ENCODE results near the gene LRP1B. TPM values are rescaled to one million over a fixed set of nuclear protein-coding genes. Genes with fewer than 3 reads are reported as not detected.
"Not testable (repeated sequence)": the region's sequence is repeated elsewhere in the genome, so short reads cannot be mapped to it uniquely, and the experiment has no call there.

Gene LRP1B
- total RNA-seq, 1 donor from 2014 or later, result not detected

DNA sequence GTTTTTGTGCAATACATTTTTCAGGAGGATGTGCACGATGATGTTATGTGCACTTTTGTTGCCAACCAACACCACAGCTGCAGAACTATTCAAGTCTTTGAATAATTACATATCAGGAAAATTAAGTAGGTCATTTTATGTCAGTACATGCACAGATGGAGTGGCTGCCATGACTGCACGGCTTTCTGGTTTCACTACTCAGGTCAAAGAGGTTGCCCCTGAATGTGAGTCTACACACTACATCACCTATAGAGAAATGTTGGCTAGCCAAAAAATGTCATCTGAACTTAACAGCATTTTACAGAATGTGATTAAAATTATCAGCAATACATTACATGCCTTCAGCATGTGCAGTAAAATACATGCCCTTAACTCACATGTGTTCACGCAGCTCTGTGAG is 1713.3 kb downstream of the LRP1B start:
- no peak for TF ChIP-seq CTCF (IDR thresholded peaks at IDR 0.05)
- H3K36me3 Mint-ChIP-seq (ENCODE audit: low read depth), result no peaks in the 10 kb centered on the region
- ATAC-seq (ENCODE audit: low read depth) (no peak), DNase-seq (no peak)
- H3K27ac Mint-ChIP-seq, result no peak overlapping the region
- intact Hi-C loops (cut with micrococcal nuclease), result no loop called here
- H3K9me3 Mint-ChIP-seq, result peaks cover 6% of the 10 kb centered on the region
- CTCF ChIA-PET, result no interaction called here
- H3K27me3 Mint-ChIP-seq, result no peaks in the 10 kb centered on the region
- H3K4me3 Mint-ChIP-seq, result no peak overlapping the region
- H3K4me1 Mint-ChIP-seq, result no peaks in the 10 kb centered on the region
- POLR2A ChIA-PET, result no interaction called here

DNA sequence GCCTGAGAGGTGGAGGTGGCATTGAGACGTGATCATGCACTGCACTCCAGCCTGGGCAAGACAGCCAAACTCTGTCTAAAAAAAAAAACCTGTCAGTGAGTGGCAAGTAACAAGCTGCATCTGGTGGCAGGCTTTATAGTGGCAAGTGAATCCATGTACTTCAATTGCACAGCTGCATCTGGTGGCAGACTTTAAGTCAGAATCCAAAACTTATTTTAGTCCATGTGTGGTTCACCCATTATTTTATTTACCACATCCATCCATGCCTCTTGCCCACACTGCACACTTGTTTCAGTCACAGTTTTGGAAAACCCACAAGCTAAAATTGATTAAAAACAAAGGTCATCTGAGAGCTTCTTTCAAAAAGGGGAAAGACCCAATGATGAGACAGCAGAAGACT is 1714.2 kb downstream of the LRP1B start:
- Mint-ChIP-seq H3K36me3 (ENCODE audit: low read depth) (no peaks in the 10 kb centered on the region), H3K4me3 (no peak overlapping the region), H3K27ac (no peak overlapping the region), H3K9me3 (peaks cover 3% of the 10 kb centered on the region), H3K27me3 (no peaks in the 10 kb centered on the region), H3K4me1 (no peaks in the 10 kb centered on the region)
- DNase-seq (no peak), ATAC-seq (ENCODE audit: low read depth) (no peak)
- no peak for TF ChIP-seq CTCF (IDR thresholded peaks at IDR 0.05)
- ChIA-PET POLR2A (no interaction called here), CTCF (no interaction called here)
- intact Hi-C loops (cut with micrococcal nuclease), result no loop called here

- H3K27ac Mint-ChIP-seq; H3K4me1 Mint-ChIP-seq; H3K36me3 Mint-ChIP-seq (ENCODE audit: low read depth); ATAC-seq (ENCODE audit: low read depth); POLR2A ChIA-PET; DNase-seq; intact Hi-C loops (cut with micrococcal nuclease); CTCF ChIA-PET; H3K27me3 Mint-ChIP-seq; H3K9me3 Mint-ChIP-seq; H3K4me3 Mint-ChIP-seq: not testable (repeated sequence)
These were observed 1715.8 kb downstream of the LRP1B start for GRCh38 chr2:140415035-140415434.

- Mint-ChIP-seq H3K27ac (no peak overlapping the region), H3K27me3 (no peaks in the 10 kb centered on the region), H3K9me3 (no peaks in the 10 kb centered on the region), H3K36me3 (ENCODE audit: low read depth) (no peaks in the 10 kb centered on the region), H3K4me1 (no peaks in the 10 kb centered on the region), H3K4me3 (no peak overlapping the region)
- no peak for TF ChIP-seq CTCF (IDR thresholded peaks at IDR 0.05)
- ATAC-seq (ENCODE audit: low read depth), result no peak
- ChIA-PET POLR2A (no interaction called here), CTCF (no interaction called here)
- intact Hi-C loops (cut with micrococcal nuclease), result no loop called here
- no peak for DNase-seq
These were observed 1720.1 kb downstream of the LRP1B start for GRCh38 chr2:140410695-140411094.

DNA sequence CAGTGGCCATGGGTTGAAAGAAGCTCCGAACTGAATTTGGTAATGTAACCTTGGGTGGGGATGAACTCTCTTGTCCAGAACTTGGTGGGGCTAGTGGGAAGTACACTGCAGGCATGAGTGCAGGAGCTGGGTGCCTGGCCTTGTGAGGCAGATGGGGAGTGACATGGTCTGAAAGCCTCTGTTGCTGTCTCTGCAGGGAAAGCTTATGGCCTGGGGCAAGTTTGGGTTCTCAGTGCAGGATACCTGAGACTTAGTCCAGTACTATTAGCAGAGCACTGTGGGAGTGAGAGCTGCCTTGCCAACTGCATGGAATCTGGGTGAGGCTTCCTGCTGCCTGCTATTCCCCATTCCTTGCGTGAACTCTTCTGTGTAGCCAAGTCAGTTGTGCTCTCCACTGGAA is 1729.8 kb downstream of the LRP1B start:
- no peak overlapping the region for H3K27ac Mint-ChIP-seq
- peaks cover 7% of the 10 kb centered on the region for H3K9me3 Mint-ChIP-seq
- H3K4me1 Mint-ChIP-seq, result no peaks in the 10 kb centered on the region
- H3K36me3 Mint-ChIP-seq (ENCODE audit: low read depth), result no peaks in the 10 kb centered on the region
- no peak for DNase-seq
- CTCF ChIA-PET, result no interaction called here
- POLR2A ChIA-PET, result no interaction called here
- H3K27me3 Mint-ChIP-seq, result no peaks in the 10 kb centered on the region
- no peak for ATAC-seq (ENCODE audit: low read depth)
- no peak overlapping the region for H3K4me3 Mint-ChIP-seq
- TF ChIP-seq CTCF (IDR thresholded peaks at IDR 0.05), result no peak
- intact Hi-C loops (cut with micrococcal nuclease), result no loop called here

DNA sequence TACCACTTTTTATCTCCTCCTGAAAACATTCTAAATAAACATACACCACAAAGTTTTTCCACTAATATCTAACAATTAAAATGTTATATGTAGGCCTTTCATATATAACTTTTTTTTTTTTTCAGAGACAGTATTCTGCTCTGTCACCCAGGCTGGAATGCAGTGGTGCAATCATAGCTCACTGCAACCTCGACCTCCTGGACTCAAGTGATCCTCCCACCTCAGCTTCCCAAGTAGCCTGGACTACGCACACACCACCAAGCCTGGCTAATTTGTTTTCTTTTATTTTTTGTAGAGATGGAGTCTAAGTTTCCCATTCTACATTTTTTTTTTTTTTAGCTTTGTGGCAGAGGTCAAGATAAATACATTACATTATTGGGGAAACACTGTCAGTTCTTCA is 1738.0 kb downstream of the LRP1B start:
- intact Hi-C loops (cut with micrococcal nuclease), result no loop called here
- Mint-ChIP-seq H3K4me3 (no peak overlapping the region), H3K36me3 (ENCODE audit: low read depth) (no peaks in the 10 kb centered on the region), H3K27me3 (no peaks in the 10 kb centered on the region), H3K27ac (no peak overlapping the region), H3K9me3 (no peaks in the 10 kb centered on the region), H3K4me1 (no peaks in the 10 kb centered on the region)
- CTCF ChIA-PET, result no interaction called here
- POLR2A ChIA-PET, result no interaction called here
- DNase-seq (no peak), ATAC-seq (ENCODE audit: low read depth) (no peak)
- TF ChIP-seq CTCF (IDR thresholded peaks at IDR 0.05), result no peak

Data from activated B cell treated with CpG ODN at 0.5 μM for 24 hours (primary cell).